ENCODE data around the gene GRWD1.

Gene GRWD1

GRCh38 chr19:48498595-48499311 lies 53.0 kb downstream of the GRWD1 start:
- no peak for DNase-seq

- no peak for DNase-seq
Observed at GRCh38 chr19:48499316-48500090, 53.7 kb downstream of the GRWD1 start.

GRCh38 chr19:48500830-48501493 lies 55.2 kb downstream of the GRWD1 start:
- no peak for DNase-seq

GRCh38 chr19:48501494-48502349 lies 55.9 kb downstream of the GRWD1 start:
- DNase-seq: peak; percentile 99 to 100

- DNase-seq: no peak
Observed at GRCh38 chr19:48502350-48503018, 56.7 kb downstream of the GRWD1 start.

- DNase-seq: peak in 1 of 2 experiments; percentile 26
Observed at GRCh38 chr19:48506138-48506733, 60.5 kb downstream of the GRWD1 start.

Data from NCI-H187 (cell line).